ENCODE results near the gene DNMT3L. TPM values are rescaled to one million over a fixed set of nuclear protein-coding genes. Genes with fewer than 3 reads are reported as not detected.
A peak's percentile ranks its signal among the peaks of the same experiment; 100 is the strongest.

DNMT3L gene
- total and polyA plus RNA-seq, 12 donors: not detected

DNA sequence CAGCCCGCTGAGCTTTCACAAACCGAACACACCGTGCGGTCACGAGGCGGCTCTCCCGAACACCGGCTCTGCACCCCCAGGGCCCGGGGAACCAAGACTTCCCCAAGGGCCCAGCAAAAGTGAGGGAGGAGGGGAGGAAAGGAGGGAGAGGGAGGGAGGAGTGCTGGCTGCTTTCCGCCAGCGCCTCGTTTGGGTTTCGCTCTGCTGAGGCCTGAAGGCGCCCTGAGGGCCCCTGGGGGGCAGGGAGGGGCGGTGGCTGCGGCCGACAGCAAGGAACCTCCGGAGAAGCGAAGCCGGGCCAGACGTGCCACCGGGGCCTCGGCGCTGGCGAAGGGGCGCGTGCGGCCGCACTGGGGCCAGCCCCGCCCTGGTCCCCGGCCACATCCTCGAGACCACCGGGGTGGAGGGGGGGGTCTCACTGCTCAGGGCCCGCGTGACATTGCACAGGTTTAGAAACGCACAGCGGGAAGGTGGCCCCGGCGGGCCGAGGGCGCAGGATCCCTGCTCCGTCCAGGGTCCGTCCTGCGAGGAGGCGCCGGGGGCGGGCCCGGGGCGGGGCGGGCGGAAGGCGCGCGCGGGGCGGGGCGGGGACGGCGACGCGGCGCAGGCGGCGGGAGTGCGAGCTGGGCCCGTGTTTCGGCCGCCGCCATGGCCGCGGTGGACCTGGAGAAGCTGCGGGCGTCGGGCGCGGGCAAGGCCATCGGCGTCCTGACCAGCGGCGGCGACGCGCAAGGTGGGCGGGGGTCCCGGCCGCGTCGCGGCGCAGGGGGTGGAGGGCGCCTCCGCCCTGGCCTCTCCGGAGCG lies 38.0 kb upstream of the DNMT3L start, which contains the start of gene PFKL:
Gene PFKL, plus strand, starts transcription at position 596 of the 804 bp plus-strand sequence. Its CDS starts 53 bp downstream, at position 649.
- H3K27me3 ChIP-seq: no peaks in the 10 kb centered on the region
- H3K9me3 ChIP-seq: no peaks in the 10 kb centered on the region
- H3K4me3 ChIP-seq: peak within 1 kb of the TSS; percentile 56 to 92 (median 78)
- H3K27ac ChIP-seq: peak within 1 kb of the TSS; percentile 83 to 98 (median 94)
- peaks cover 42 to 73% (median 63%) of the 10 kb centered on the region in 9 donors for H3K4me1 ChIP-seq
- intact Hi-C loops (cut with DNase I): loop anchor here in 3 of 10 donors (2.0 to 10.0 kb wide), 3 partner anchors 37 to 285 kb away; partner anchors contain the start of genes CFAP410 (in 2 of the 3) and TRAPPC10 (in 1 of the 3)
- peak; percentile 45 to 80 (median 53) for ATAC-seq
- 1% methylated on average over 65 to 93 of the region's 94 CpGs for whole genome bisulfite sequencing, 2 donors
- no peaks in the 10 kb centered on the region for H3K36me3 ChIP-seq
- TF ChIP-seq, protein P1, sequence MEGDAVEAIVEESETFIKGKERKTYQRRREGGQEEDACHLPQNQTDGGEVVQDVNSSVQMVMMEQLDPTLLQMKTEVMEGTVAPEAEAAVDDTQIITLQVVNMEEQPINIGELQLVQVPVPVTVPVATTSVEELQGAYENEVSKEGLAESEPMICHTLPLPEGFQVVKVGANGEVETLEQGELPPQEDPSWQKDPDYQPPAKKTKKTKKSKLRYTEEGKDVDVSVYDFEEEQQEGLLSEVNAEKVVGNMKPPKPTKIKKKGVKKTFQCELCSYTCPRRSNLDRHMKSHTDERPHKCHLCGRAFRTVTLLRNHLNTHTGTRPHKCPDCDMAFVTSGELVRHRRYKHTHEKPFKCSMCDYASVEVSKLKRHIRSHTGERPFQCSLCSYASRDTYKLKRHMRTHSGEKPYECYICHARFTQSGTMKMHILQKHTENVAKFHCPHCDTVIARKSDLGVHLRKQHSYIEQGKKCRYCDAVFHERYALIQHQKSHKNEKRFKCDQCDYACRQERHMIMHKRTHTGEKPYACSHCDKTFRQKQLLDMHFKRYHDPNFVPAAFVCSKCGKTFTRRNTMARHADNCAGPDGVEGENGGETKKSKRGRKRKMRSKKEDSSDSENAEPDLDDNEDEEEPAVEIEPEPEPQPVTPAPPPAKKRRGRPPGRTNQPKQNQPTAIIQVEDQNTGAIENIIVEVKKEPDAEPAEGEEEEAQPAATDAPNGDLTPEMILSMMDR (IDR thresholded peaks at IDR 0.05): no peak
- peak; percentile 68 to 79 for DNase-seq

DNA sequence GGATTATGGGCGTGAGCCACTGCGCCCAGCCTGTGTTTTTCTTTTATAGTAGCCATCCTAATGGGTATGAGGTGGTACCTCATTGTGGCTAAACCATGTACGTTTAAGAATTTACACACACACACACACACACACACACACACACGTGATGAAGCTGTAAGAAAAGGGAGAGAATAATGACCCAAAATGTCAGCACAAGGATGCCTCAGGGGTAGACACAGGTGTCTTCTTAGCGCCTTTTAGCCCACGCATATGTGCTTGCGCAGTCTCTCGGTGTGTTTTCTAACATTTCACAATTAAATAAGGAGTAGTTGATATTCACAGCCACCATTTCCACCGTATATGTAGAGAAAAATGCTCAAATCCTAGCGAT lies 37.4 kb upstream of the DNMT3L start:
- H3K9me3 ChIP-seq: no peaks in the 10 kb centered on the region
- intact Hi-C loops (cut with DNase I): no loop called here
- WGBS, 2 donors: 40 to 46% methylated on average over 10 of the region's 10 CpGs
- peak overlapping the region in 9 of 10 donors; percentile 64 to 92 (median 79) for H3K4me3 ChIP-seq
- H3K36me3 ChIP-seq: no peaks in the 10 kb centered on the region
- TF ChIP-seq, protein P1 (IDR thresholded peaks at IDR 0.05): no peak
- H3K27me3 ChIP-seq: no peaks in the 10 kb centered on the region
- DNase-seq: no peak
- ATAC-seq: no peak
- H3K4me1 ChIP-seq: peaks cover 41 to 73% (median 64%) of the 10 kb centered on the region in 9 donors
- peak overlapping the region; percentile 83 to 98 (median 94) for H3K27ac ChIP-seq

DNA sequence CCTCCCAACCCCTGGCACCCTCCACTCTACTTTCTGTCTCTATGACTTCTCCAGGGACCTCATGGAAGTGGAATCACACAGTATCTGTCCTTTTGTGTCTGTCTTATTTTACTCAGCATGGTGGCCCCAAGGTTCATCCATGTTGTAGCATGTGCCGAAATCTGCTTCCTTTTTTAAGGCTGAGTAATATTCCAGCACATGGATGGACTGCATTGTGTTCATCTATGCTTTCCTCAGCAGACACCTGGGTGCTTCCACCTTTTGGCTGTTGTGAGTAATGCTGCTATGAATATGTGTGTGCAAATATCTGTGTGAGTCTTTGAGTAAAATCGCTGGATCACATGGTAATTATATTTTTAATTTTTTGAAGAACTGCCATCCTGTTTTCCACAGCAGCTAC lies 36.6 kb upstream of the DNMT3L start:
- WGBS, 2 donors: 89 to 94% methylated on average over 2 of the region's 2 CpGs
- H3K9me3 ChIP-seq: no peaks in the 10 kb centered on the region
- H3K27me3 ChIP-seq: peaks cover 0 to under 1% (median 0%) of the 10 kb centered on the region in 7 donors
- no peak overlapping the region for H3K4me3 ChIP-seq
- ATAC-seq: no peak
- no peak for DNase-seq
- TF ChIP-seq, protein P1 (IDR thresholded peaks at IDR 0.05): no peak
- H3K27ac ChIP-seq: peak overlapping the region in 2 of 10 donors; percentile 33 to 34
- H3K4me1 ChIP-seq: peaks cover 33 to 66% (median 57%) of the 10 kb centered on the region in 9 donors
- H3K36me3 ChIP-seq: no peaks in the 10 kb centered on the region
- intact Hi-C loops (cut with DNase I): no loop called here

DNA sequence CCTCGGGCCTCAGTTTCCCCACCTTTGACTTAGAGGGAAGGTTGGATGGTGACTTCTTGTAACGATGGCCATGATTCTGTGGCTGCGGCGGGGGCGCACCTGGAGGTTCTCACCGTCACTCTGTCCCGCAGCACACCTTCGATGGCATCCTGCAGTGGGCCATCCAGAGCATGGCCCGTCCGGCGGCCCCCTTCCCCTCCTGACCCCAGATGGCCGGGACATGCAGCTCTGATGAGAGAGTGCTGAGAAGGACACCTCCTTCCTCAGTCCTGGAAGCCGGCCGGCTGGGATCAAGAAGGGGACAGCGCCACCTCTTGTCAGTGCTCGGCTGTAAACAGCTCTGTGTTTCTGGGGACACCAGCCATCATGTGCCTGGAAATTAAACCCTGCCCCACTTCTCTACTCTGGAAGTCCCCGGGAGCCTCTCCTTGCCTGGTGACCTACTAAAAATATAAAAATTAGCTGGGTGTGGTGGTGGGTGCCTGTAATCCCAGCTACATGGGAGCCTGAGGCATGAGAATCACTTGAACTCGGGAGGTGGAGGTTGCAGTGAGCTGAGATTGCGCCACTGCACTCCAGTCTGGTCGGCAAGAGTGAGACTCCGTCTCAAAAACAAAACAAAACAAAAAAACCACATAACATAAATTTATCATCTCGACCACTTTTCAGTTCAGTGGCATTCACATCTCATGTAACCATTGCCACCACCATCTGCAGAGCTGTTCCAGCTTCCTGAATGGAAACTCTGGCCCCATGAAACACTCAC lies 36.0 kb upstream of the DNMT3L start:
- ATAC-seq (peak; percentile 44 to 73 (median 60)), DNase-seq (peak; percentile 87 to 88)
- Histone ChIP-seq H3K36me3 (no peaks in the 10 kb centered on the region), H3K9me3 (no peaks in the 10 kb centered on the region), H3K4me3 (no peak overlapping the region), H3K4me1 (peaks cover 27 to 60% (median 51%) of the 10 kb centered on the region in 9 donors), H3K27ac (peak overlapping the region in 3 of 10 donors; percentile 16 to 34 (median 33)), H3K27me3 (peaks cover 0 to 7% (median 0%) of the 10 kb centered on the region in 7 donors)
- WGBS, 2 donors: 27 to 30% methylated on average over 22 of the region's 22 CpGs
- intact Hi-C loops (cut with DNase I): no loop called here
- TF ChIP-seq, protein P1 (IDR thresholded peaks at IDR 0.05): peak; percentile 68 to 91 (median 82)

Measured in heart right ventricle (tissue), 16 donors.